Measurements from ENCODE around the gene CLSTN2.

Gene CLSTN2

GRCh38 chr3:140510303-140510861 lies 575.4 kb downstream of the CLSTN2 start:
- no peak for DNase-seq (ENCODE audit: low read depth)
- no peak for TF ChIP-seq CTCF (IDR thresholded peaks at IDR 0.05; ENCODE audit: insufficient read depth, low read depth, low read length, missing control alignments)
- H3K4me3 ChIP-seq (ENCODE audit: low read depth, low read length) = no peak overlapping the region

- TF ChIP-seq CTCF (IDR thresholded peaks at IDR 0.05; ENCODE audit: insufficient read depth, low read depth, low read length, missing control alignments) = no peak
- no peak overlapping the region for H3K4me3 ChIP-seq (ENCODE audit: low read depth, low read length)
- no peak for DNase-seq (ENCODE audit: low read depth)
Observed at GRCh38 chr3:140521751-140522445, 586.9 kb downstream of the CLSTN2 start.

GRCh38 chr3:140522653-140523380 lies 587.8 kb downstream of the CLSTN2 start:
- no peak for TF ChIP-seq CTCF (IDR thresholded peaks at IDR 0.05; ENCODE audit: insufficient read depth, low read depth, low read length, missing control alignments)
- no peak for DNase-seq (ENCODE audit: low read depth)
- H3K4me3 ChIP-seq (ENCODE audit: low read depth, low read length) = no peak overlapping the region

GRCh38 chr3:140523600-140523999 lies 588.6 kb downstream of the CLSTN2 start:
- no peak for DNase-seq (ENCODE audit: low read depth)
- H3K4me3 ChIP-seq (ENCODE audit: low read depth, low read length) = no peak overlapping the region
- no peak for TF ChIP-seq CTCF (IDR thresholded peaks at IDR 0.05; ENCODE audit: insufficient read depth, low read depth, low read length, missing control alignments)

GRCh38 chr3:140527156-140527555 lies 592.2 kb downstream of the CLSTN2 start:
- H3K4me3 ChIP-seq (ENCODE audit: low read depth, low read length) = no peak overlapping the region
- TF ChIP-seq CTCF (IDR thresholded peaks at IDR 0.05; ENCODE audit: insufficient read depth, low read depth, low read length, missing control alignments) = no peak
- no peak for DNase-seq (ENCODE audit: low read depth)

GRCh38 chr3:140529096-140529495 lies 594.1 kb downstream of the CLSTN2 start:
- DNase-seq (ENCODE audit: low read depth) = no peak
- H3K4me3 ChIP-seq (ENCODE audit: low read depth, low read length) = no peak overlapping the region
- TF ChIP-seq CTCF (IDR thresholded peaks at IDR 0.05; ENCODE audit: insufficient read depth, low read depth, low read length, missing control alignments) = no peak
